Measurements from ENCODE around the gene WDFY4. TPM values are rescaled to one million over a fixed set of nuclear protein-coding genes. Genes with fewer than 3 reads are reported as not detected.

The WDFY4 gene
- total and polyA plus RNA-seq, 2 experiments from 2014 or later, result 0.14 TPM; not detected in 1

DNA sequence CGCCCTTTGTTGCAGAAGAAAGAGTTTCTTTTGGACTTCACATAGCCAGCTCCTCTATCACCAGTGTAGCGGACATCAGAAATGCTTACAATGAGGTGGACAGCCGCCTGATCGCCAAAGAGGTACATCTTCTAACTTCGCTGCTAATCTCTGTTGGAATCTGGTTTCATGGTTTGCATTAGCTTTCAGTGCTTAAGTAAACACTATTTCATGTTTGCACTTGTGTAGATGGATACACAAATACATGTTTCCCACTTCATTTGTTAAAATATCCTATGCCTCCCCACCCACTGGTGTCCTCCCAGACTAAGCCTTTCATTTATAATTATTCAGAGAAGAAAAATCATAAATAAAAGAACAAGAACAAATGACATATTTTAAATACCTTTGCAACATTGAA, 103.9 kb downstream of the WDFY4 start:
- Histone ChIP-seq H3K79me2 (replicated peaks; ENCODE audit: insufficient read depth) (no peaks in the 10 kb centered on the region), H2AFZ (no peak overlapping the region), H3K4me2 (no peak overlapping the region), H3K27ac (ENCODE audit: low read depth) (no peak overlapping the region), H3K27me3 (ENCODE audit: insufficient read depth) (no peaks in the 10 kb centered on the region), H3K9me2 (ENCODE audit: insufficient read depth) (no peaks in the 10 kb centered on the region; the same call in 1 of the 2 replicates), H3K4me3 (no peak overlapping the region), H3K4me1 (ENCODE audit: insufficient read depth) (no peaks in the 10 kb centered on the region), H3K36me3 (ENCODE audit: insufficient read depth) (no peaks in the 10 kb centered on the region), H3F3A (replicated peaks; ENCODE audit: low read depth) (no peaks in the 10 kb centered on the region), H4K20me1 (replicated peaks; ENCODE audit: insufficient read depth) (no peaks in the 10 kb centered on the region)
- H3K36me3 Mint-ChIP-seq (ENCODE audit: low read depth), result no peaks in the 10 kb centered on the region
- DNase-seq (ENCODE audit: low spot score) (no peak), ATAC-seq (no peak)
- TF ChIP-seq CREB1 (CRISPR knock-in tag; IDR thresholded peaks at IDR 0.05; ENCODE audit: low read depth) (no peak), ZNF331 (CRISPR knock-in tag; IDR thresholded peaks at IDR 0.05; ENCODE audit: low read depth) (no peak), STAT1 (IDR thresholded peaks at IDR 0.05; ENCODE audit: unreplicated experiment) (no peak), POLR2AphosphoS5 (IDR thresholded peaks at IDR 0.05; ENCODE audit: low read depth) (no peak), ZNF114 (CRISPR knock-in tag; IDR thresholded peaks at IDR 0.05) (no peak), NANOG (IDR thresholded peaks at IDR 0.05; ENCODE audit: borderline replicate concordance) (no peak), EZH2 (IDR thresholded peaks at IDR 0.05; ENCODE audit: low read depth, unreplicated experiment) (no peak), JUNB (IDR thresholded peaks at IDR 0.05; ENCODE audit: unreplicated experiment) (no peak)
- TF ChIP-seq, protein P1, sequence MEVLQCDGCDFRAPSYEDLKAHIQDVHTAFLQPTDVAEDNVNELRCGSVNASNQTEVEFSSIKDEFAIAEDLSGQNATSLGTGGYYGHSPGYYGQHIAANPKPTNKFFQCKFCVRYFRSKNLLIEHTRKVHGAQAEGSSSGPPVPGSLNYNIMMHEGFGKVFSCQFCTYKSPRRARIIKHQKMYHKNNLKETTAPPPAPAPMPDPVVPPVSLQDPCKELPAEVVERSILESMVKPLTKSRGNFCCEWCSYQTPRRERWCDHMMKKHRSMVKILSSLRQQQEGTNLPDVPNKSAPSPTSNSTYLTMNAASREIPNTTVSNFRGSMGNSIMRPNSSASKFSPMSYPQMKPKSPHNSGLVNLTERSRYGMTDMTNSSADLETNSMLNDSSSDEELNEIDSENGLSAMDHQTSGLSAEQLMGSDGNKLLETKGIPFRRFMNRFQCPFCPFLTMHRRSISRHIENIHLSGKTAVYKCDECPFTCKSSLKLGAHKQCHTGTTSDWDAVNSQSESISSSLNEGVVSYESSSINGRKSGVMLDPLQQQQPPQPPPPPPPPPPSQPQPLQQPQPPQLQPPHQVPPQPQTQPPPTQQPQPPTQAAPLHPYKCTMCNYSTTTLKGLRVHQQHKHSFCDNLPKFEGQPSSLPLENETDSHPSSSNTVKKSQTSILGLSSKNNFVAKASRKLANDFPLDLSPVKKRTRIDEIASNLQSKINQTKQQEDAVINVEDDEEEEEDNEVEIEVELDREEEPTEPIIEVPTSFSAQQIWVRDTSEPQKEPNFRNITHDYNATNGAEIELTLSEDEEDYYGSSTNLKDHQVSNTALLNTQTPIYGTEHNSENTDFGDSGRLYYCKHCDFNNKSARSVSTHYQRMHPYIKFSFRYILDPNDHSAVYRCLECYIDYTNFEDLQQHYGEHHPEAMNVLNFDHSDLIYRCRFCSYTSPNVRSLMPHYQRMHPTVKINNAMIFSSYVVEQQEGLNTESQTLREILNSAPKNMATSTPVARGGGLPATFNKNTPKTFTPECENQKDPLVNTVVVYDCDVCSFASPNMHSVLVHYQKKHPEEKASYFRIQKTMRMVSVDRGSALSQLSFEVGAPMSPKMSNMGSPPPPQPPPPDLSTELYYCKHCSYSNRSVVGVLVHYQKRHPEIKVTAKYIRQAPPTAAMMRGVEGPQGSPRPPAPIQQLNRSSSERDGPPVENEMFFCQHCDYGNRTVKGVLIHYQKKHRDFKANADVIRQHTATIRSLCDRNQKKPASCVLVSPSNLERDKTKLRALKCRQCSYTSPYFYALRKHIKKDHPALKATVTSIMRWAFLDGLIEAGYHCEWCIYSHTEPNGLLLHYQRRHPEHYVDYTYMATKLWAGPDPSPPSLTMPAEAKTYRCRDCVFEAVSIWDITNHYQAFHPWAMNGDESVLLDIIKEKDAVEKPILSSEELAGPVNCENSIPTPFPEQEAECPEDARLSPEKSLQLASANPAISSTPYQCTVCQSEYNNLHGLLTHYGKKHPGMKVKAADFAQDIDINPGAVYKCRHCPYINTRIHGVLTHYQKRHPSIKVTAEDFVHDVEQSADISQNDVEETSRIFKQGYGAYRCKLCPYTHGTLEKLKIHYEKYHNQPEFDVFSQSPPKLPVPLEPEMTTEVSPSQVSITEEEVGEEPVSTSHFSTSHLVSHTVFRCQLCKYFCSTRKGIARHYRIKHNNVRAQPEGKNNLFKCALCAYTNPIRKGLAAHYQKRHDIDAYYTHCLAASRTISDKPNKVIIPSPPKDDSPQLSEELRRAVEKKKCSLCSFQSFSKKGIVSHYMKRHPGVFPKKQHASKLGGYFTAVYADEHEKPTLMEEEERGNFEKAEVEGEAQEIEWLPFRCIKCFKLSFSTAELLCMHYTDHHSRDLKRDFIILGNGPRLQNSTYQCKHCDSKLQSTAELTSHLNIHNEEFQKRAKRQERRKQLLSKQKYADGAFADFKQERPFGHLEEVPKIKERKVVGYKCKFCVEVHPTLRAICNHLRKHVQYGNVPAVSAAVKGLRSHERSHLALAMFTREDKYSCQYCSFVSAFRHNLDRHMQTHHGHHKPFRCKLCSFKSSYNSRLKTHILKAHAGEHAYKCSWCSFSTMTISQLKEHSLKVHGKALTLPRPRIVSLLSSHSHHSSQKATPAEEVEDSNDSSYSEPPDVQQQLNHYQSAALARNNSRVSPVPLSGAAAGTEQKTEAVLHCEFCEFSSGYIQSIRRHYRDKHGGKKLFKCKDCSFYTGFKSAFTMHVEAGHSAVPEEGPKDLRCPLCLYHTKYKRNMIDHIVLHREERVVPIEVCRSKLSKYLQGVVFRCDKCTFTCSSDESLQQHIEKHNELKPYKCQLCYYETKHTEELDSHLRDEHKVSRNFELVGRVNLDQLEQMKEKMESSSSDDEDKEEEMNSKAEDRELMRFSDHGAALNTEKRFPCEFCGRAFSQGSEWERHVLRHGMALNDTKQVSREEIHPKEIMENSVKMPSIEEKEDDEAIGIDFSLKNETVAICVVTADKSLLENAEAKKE (CRISPR knock-in tag; IDR thresholded peaks at IDR 0.05), result no peak
- TF ChIP-seq, protein P2, sequence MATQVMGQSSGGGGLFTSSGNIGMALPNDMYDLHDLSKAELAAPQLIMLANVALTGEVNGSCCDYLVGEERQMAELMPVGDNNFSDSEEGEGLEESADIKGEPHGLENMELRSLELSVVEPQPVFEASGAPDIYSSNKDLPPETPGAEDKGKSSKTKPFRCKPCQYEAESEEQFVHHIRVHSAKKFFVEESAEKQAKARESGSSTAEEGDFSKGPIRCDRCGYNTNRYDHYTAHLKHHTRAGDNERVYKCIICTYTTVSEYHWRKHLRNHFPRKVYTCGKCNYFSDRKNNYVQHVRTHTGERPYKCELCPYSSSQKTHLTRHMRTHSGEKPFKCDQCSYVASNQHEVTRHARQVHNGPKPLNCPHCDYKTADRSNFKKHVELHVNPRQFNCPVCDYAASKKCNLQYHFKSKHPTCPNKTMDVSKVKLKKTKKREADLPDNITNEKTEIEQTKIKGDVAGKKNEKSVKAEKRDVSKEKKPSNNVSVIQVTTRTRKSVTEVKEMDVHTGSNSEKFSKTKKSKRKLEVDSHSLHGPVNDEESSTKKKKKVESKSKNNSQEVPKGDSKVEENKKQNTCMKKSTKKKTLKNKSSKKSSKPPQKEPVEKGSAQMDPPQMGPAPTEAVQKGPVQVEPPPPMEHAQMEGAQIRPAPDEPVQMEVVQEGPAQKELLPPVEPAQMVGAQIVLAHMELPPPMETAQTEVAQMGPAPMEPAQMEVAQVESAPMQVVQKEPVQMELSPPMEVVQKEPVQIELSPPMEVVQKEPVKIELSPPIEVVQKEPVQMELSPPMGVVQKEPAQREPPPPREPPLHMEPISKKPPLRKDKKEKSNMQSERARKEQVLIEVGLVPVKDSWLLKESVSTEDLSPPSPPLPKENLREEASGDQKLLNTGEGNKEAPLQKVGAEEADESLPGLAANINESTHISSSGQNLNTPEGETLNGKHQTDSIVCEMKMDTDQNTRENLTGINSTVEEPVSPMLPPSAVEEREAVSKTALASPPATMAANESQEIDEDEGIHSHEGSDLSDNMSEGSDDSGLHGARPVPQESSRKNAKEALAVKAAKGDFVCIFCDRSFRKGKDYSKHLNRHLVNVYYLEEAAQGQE (IDR thresholded peaks at IDR 0.05; ENCODE audit: unreplicated experiment), result no peak
- H3K27me3 Mint-ChIP-seq (ENCODE audit: insufficient read depth, low read depth, poor library complexity), result peaks cover 5% of the 10 kb centered on the region
- H3K4me1 Mint-ChIP-seq, result no peaks in the 10 kb centered on the region
- no peaks in the 10 kb centered on the region; the same call in 2 of the 3 replicates for H3K9me3 Mint-ChIP-seq
- no peak overlapping the region for H3K27ac Mint-ChIP-seq
- H3K4me3 Mint-ChIP-seq, result no peak overlapping the region
